HG03066 (cell line): ENCODE measurements around the gene B3GAT1.

Experiments used
- ATAC-seq: cut with Tn5 transposase; IDR thresholded peaks from one replicate; pipeline ENCODE4 v1.9.1; 2021; ENCODE audit warnings: low read depth; ENCODE audit not compliant: unreplicated experiment

Gene B3GAT1

DNA sequence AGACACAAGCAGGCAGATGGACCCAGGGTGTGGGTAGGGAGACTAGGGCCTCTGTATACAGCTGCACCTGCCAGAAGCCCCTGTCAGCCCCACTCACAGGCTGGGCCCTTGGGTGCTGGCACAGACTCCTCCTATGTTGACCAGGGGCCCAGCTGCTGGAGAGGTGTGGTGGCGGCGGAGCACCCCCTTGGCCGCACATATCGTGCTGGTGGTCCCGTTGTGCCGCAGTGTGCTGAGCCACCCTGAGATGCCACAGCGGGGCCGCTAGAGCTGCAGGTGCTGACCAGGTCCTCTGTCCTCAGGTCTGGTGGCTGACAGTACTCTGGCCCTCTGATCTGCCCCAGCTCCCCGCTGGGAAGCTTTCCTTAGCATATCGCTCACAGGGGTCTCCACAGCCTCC, 30.2 kb upstream of the B3GAT1 start:
- no peak for ATAC-seq

DNA sequence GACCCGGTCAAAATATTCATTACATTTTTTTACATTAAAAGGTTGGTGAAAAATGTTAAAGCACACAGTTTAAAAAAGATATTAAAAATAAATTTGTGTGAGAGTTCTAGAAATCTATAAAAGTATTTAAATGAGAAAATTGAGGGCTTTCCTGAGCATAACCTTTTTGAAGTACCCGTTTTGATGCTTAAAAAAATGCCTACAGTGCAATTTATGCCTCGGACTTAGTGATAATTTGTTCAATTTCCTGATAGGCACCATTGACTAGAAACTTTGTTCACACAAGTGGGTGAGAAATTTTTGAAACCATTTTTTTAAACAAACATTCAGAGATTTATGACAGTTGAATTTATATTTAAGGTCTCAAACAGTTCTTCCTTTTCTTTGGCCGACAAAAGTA, 29.7 kb upstream of the B3GAT1 start:
- ATAC-seq: no peak

DNA sequence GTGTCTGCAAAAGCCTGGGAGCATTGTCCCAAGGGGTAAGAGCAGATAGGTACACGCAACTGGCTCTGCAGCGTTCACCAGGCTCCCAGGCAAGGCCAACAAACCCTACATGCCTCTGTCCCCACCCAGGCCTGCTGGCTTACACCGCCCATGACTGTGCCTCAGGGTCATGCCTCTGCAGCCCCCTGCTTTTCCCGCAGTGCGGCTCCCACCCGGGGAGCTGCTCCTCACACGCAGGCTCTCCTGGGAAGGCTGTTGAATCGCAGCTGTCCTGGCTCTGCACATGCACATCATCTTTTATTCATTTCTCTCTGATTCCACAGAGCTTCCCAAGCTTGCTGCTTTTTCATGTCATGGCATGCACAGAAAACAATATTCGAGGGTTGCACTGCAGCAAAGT, 29.2 kb upstream of the B3GAT1 start:
- no peak for ATAC-seq

DNA sequence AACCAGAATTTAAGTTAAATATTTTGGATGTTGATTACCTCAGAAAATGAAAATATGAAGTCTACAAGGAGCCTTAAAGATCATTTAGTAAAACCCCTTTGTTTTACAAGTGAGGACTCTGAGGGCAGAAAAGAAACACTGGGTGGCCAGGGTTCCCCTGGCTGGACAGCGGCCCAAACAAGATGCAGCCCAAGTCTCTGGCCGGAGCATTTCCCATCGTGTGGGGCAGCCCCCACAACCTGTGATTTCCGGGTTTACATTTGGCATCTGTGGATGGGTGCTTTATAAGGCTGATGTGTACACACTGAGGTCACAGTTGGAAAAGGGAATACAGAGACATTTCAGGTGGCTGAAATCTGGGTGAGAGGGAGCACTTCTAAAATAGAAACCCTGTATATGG, 28.8 kb upstream of the B3GAT1 start:
- no peak for ATAC-seq

DNA sequence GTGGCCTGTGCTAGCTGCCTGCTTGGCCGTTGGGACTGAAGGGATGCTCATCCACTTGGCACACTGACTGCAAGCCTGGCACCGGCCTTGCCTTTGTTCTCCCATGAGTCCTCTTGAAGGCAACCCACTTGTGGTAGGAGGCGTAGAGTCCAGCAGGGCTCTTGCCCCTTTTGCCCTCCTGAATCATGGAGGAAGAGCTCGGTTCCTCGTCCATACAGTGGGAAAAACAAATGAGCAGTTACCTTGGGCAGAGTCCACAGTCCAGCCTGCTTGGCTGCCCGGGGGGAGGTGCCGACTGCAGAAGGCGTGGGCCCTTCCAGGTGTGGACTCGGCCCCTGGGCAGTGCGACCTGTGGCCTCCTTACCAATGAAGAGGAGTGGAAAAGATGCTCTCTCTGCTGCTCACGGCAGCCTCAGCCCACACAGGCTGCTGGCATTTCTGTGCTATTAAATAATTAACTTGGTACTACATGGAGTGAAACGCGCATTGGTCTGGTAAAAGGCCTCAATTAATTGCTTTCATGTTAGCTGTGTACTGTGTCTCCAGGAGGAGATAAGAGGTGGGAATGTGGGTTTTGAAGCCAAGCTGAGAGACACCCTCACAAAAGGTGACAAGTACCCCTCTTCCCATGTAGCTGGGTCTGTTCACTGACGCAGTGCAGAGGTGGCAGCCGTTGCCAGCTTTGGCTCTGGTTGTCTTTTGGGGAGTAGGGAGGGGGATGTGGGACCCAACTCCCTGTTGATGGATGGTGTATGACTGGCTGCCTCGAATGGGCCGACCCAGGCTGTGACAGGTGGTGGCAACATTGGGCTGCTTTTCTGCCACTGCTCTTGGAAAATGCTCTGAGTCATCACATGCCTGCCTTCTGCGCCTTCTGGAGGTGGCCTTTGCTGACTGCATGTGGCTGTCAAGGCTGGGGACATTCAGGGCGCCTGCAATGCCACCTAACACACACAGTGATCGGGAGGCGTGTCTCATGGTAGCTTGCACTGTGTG, 26.8 kb upstream of the B3GAT1 start:
- no peak for ATAC-seq

DNA sequence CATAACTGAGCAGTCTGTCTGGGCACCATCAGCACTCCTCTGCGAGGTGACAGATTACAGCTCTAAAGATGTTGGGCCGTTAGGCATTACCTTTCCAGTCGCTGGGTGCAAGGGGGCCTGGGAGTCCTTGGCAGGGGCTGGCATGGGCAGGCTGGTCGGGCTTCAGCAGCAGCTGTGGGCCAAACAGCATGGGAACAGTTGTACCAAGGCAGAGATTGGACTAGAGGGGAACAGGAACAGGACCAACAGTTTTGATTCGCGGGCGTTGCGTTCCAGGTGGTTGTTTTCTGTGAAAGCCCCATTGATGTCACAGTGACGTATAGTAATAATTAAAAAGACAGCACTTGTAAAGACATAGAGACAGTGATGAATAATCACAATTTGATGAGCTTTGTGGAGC, 25.8 kb upstream of the B3GAT1 start:
- ATAC-seq: no peak

DNA sequence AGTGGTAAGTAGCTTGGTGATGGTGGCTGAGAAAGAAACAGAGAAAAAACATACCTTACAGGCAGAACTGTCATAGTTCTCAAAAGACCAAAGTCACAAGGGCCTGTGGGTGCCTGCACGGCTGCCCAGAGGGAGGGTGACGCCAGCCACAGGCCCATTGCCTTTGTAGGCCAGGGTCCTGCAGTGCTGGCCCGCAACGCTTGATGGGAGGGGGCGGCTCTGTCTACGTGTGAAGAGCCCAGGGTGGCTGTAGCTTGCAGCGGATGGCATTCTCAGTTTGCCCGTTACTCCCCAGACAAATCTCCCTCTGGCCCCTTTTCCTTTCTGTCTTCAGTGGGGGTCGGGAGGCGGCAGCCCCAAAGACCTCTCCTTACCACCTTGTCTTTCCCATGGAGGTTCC, 24.7 kb upstream of the B3GAT1 start:
- ATAC-seq: no peak

DNA sequence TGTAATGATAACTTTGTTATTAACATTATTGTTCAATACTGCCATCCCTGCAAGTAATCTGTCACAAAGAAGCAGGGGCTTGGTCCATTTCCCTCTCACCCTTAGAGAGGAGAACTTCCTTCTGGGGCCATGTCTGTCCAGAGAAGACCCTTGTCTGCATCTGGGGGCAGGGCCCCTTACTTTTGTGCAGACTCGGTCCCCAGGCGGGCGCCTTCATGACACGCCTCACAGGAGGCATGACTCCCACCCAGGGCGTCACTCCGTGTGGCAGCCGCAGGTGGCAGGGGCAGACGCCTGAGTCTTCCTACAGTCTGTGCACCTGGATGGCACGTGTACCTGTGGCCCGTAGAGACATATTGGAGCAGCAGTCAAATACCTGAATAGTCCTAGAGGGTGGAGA, 21.8 kb upstream of the B3GAT1 start:
- ATAC-seq: no peak

DNA sequence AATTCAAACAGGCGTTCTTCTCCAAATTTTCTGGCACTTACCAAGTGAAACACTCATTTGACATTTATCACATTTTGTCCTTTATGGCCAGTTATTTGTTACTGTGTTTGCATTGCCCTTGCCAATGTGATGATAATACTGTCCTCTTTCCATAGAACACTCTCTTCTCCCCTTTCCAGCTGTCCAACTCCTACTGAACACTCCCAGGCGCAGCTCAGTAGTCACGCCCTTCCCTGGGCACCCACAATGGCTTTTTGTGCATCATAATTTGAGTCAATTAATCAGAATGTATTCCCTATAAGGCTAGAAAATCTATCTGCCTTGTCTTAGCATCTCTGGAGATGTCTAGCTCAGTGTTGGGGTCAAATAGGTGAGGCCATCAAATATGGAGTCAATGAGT, 21.2 kb upstream of the B3GAT1 start:
- ATAC-seq: no peak

DNA sequence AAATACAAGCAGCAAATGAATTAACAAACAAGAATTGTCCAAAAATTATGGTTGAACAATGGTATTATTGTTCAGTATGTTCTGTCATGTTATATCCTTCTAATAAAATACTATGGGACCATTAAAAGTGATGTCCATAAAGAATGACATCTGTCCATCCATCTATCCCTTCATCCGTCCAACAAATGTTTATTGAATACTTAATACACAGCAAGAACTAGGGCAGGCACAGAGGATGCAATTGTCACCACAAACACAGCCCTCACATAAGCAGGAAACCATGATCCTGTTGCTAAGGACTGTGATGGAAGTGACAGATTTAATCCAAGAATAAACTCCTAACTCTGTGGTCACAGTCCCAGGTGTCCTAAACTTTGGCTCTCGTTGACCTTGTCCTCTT, 20.7 kb upstream of the B3GAT1 start:
- no peak for ATAC-seq

DNA sequence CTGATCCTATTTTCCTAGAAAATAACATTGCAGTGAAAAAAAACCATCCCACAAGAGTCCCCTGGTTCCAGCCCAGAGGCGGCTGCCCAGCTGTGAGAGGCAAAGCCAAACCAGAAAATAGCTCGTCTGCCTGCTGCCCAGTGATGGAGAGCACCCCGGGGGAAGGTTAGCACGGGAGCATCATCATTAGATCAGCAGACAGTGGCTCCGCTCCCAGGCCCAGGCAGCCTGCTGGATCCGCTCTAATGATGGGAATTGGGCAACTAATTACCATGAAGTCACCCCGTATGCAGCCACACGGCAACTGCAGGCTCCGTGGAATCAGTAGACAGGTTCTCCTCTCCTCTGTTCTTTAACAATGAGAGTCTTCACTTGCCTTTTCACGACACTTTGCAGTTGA, 17.1 kb upstream of the B3GAT1 start:
- ATAC-seq: no peak

DNA sequence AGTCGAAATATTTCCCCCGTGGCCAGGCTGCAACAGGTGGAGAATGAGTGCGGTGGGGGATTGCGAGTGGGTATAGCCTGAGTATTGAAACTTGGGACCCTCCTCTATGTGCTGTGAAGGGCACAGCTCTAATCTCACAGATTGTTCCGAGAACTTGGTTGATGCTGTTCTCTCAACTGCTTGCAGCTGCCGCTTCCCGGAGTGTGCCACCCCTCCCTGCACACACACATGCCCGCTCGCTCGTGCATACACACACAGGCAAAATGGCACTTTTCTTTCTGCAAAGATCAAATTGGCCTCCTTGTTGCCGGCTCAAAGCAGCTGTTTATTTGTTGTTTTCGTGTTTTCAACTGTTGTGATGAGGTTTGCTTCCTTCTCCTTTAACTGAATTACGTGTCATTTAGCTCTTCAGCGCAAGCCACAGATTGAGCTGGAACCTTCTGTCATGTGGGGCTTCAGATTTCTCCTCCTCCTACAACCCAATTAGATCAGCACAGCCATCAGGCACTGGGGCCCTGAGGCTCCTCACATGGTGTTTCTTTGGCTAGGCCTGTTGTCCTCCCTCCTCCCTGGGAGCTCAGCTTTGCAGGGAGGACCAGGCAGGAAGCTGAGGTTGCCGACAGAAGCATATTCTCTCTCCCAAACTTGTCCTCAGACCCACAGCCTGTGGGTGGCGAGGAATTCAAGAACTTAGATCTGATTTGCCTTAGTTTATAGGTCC, 13.9 kb upstream of the B3GAT1 start:
- no peak for ATAC-seq

DNA sequence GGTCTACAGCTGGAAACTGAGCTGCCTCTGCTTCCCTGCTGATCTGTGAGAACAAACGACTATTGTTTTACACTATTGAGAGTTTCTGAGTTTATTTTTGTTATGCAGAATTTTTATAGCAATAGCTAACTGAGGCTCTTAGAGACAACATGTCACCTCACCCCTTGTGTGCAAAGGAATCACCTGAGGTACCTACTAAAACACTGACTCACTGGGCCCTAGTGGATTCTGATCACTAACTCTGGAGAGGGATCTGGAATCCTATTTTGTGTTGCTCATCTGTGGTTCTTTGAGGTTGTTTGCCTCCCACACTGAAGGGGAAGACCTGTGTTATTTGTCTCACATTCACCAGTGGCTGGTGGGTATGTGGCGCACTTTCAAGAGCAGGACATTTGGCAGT, 13.4 kb upstream of the B3GAT1 start:
- no peak for ATAC-seq

DNA sequence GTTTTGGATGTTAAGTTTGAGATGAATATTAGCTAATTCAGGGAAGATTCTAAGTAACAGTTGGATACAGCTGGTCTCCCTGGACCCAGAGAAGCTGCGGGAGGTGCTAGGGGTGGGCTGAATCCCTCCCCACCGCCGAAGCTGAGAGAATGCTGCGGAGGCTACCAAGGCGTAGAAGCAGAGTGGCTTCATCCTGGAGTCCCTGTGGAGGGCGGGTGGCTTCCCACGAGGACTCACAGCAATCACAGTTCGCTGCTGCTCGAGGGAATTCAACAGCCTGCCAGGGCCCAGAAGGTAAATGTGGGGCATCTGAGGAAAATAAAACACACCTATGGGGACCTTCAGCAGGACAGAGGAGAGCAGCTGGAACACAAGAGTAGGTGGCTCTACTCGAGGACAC, 11.1 kb upstream of the B3GAT1 start:
- no peak for ATAC-seq

DNA sequence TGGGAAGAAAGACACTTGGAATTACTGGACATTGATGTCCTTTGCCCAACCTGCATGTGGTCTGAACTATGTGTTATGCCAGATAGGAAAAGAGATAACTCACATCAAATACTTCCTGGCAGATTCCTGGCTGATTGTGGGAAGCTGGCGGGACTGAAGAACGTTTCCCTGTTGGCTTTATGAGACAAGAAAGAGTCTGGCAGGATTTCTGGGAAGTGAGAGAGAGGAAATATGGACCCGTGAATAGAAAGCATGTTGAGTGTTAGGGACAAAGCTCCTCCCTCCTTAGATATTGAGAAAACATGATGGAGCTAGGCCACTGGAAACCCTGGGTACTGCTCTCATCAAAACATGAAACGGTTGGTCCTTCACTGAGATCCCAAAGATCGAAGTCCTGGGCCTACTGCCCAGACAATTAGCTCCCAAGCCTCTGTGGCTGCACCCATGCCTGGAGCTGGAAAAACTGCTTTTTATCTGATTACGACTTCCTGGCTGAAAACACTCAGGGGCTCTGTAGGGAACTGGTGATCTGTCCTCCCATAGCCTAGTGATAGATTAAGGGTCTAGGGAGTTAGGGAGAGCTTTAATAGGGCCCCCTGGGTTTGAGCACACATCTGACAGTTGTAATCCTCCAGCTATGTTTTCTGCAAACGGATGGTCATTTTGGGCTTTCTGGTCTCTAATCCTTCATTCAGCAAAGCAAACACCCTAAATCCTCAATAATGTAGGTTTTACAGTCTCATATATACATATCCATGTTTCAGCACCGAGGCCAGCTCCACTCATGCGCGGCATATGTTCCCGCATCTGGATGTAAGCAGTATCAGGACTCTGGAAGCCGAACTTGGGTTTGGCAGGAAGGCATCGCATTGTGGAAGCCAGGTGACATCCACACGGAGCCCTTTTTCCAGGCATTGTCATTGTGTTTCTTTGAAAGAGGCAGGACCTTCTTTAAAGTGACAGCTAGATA, 6.1 kb upstream of the B3GAT1 start:
- no peak for ATAC-seq

DNA sequence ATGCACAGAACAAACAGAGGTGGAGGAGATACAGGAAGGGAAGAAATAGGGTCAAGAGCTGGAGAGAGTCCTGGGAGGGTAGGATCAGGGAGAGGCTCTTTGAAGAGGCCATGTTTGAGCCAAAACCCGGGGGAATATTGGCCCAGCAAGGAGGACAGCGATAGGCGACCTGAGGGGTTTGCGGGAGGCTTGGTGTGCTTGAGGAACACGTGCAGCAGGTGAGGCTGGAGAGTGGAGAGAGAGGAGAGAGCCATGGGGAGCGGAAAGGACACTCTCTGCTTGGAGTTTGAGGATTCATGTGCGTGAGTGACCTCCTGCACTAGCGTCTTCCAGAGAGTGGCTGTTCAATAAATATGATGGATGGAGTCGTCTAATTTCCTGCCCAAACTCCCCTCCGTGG, 4.7 kb upstream of the B3GAT1 start:
- no peak for ATAC-seq

DNA sequence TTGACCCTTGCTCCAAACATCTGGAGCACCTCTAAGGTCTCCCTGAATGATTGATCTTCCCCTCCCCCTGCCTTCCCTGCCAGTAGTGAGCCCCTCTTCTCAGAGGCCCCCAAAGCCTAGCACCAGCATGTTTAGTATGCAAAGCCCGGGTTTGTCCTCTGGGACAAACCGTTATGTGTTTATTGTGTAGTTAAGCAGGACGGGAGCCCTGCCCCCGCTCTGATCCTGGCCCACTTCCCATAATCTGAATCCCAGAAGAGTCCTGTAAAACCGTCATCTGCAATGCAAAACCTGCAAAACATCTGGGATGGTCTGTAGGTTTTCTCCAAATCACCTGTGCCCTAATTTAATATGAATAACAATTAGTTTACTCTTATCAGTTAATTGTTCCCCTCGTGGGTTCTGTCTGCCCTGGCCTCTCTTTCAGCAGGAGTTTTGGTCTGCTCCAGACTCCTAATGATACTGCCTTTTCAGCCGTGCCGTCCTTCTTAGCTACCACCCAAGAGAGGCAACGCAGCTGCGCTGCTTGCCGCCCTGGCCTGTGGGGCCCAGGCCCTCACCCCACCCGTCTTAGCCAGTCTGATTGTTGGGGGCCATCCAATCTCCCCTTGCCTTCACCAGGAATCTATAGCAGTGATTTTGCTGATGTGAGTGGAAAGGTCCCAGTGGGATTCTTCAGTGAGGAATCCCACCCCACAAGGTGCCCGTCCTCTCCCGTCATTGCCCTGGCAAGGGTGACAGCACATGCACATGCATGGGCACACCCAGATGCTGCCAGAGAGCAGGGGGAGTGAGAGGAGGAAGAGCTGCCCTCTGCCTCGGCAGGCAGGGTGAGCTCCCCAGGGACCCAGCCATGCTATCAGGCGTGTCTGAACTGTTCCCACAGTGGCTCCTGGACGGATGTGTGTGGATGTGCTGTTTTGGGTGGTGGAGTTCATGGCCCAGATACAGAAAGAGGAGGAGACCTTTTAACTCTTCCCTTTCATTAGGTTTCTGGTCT, 3.0 kb upstream of the B3GAT1 start:
- no peak for ATAC-seq

DNA sequence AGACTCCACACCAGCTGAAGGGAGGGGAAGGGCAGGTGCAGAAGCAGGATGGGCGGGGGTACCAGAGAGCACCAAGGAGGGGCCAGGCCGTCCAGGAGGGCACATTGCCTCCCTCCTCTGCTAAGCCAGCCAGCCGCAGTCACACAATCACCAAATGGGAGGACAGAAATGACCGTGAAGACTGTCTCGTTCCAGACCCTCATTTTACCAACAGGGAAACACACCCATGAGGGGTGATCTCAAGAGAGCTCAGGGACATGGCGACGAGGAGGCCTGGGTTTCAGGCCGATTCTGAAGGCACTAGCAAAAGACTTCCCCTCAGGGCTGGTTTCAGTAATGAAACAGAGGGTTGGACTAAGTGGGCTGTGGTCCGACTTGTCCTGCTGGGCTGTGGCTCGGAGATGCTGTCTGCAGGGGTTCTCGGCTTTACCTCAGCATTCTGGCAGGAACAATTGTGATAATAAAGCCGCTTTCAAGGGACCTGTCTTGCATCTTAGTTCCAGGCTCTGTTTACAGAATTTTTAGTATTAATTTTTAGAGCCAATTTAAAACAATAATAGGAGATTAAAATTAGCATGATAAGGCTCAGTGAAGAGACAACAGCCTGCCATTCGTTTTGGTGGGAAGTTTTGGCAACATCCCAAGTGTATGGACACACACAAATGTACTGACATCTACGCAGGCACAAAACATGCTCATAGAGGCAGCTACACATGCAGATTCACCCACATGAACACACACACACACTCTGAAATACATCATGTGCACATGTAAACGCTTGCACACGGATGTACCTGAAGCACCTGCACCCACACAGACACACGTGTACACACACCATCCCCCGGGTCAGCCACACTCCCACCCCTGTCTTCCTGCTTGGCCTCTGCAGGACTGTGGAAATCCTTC, 2.0 kb upstream of the B3GAT1 start:
- no peak for ATAC-seq
